K562 (cell line): Measurements from ENCODE around the gene RGS17. TPM values are rescaled to one million over a fixed set of nuclear protein-coding genes. Genes with fewer than 3 reads are reported as not detected.

Experiments
- ATAC-seq: fragments of 200-7000 bp; cut with Tn5 transposase; 3 replicates; pipeline ENCODE4 v1.9.1; 2020; ENCODE audit warnings: moderate library complexity
- BruUV-seq: library from RNA; stranded (reverse); fragments of 400-500 nt; replicated peaks from 2 replicates; lab custom pipeline; 2021; lab: Mats Ljungman, UMichigan
- CTCF ChIA-PET: fragments of 300-600 bp; formaldehyde crosslinking; extraction: SDS; loops from one replicate; lab custom pipeline; 2021; ENCODE audit warnings: low intra/inter-chr PET ratio; lab: Yijun Ruan, JAX
- POLR2A ChIA-PET: fragments of 300-600, 350-650 bp; sonication (Branson Sonifier 250); formaldehyde crosslinking; extraction: SDS; loops from one replicate; lab custom pipeline; 2021; ENCODE audit warnings: antibody characterized with exemption, inconsistent platforms; lab: Yijun Ruan, JAX
- DNase-seq, 4 experiments: peaks; one replicate each; pipeline versions ENCODE4 v3.0.0 to v3.0.0-alpha.2; 2011 to 2018; ENCODE audit warnings: low spot score in 3 of 4, mixed read lengths in 3 of 4; ENCODE audit errors: extremely low read depth in 1 of 4
- FAIRE-seq: peaks from 2 replicates; lab custom pipeline; 2011; peaks lifted over from hg19 to GRCh38; lab: Jason Lieb, UNC
- H2AFZ ChIP-seq: 2 replicates; pipeline ENCODE4 v1.6.0; 2011; ENCODE audit warnings: low read depth, low read length, control low read depth, inconsistent platforms
- H3K27ac ChIP-seq: fragments of 200-600 bp; 3 replicates; pipeline ENCODE4 v1.8.0; 2011; ENCODE audit warnings: low read depth, mild to moderate bottlenecking, control low read depth, inconsistent platforms, low read length, moderate library complexity, mixed read lengths; ENCODE audit errors: extremely low read depth
- H3K27me3 ChIP-seq, 2 experiments: fragments of 300-600 bp in 1 of 2; 2 replicates in 1 of 2; 3 replicates in 1 of 2; pipeline versions ENCODE4 v1.6.0 to v1.8.0; 2011; ENCODE audit warnings: inconsistent platforms in 2 of 2, low read length in 2 of 2, mild to moderate bottlenecking in 1 of 2, mixed read lengths in 1 of 2, moderate library complexity in 1 of 2; ENCODE audit not compliant: control insufficient read depth in 2 of 2, insufficient read depth in 2 of 2
- H3K36me3 ChIP-seq: fragments of 300-600 bp; 3 replicates; pipeline ENCODE4 v1.8.0; 2011; ENCODE audit warnings: mild to moderate bottlenecking, low read length, inconsistent platforms; ENCODE audit not compliant: control insufficient read depth, insufficient read depth
- H3K4me1 ChIP-seq, 2 experiments: fragments of 200-600 bp in 1 of 2; replicated peaks in 1 of 2; 2 replicates in 1 of 2; 3 replicates in 1 of 2; pipeline versions ENCODE4 v1.5.1 to v1.8.0; 2011; ENCODE audit warnings: inconsistent platforms in 2 of 2, low read length in 2 of 2, mild to moderate bottlenecking in 1 of 2, mixed read lengths in 1 of 2, moderate library complexity in 1 of 2; ENCODE audit not compliant: control insufficient read depth in 2 of 2, insufficient read depth in 2 of 2
- H3K4me2 ChIP-seq: 2 replicates; pipeline ENCODE4 v1.6.1; 2011; ENCODE audit warnings: low read length, control low read depth, inconsistent platforms, mixed read lengths; ENCODE audit not compliant: insufficient read depth
- H3K4me3 ChIP-seq: fragments of 200-600 bp; sonication (generic), shearing (Covaris generic); 2 replicates; pipeline ENCODE4 v1.5.1; 2016; ENCODE audit warnings: control low read depth, inconsistent platforms
- H3K79me2 ChIP-seq: fragments of 200-600 bp; 3 replicates; pipeline ENCODE4 v1.8.0; 2011; ENCODE audit warnings: low read length, inconsistent platforms; ENCODE audit not compliant: control insufficient read depth, insufficient read depth
- H3K9ac ChIP-seq, 2 experiments: 2 replicates each; pipeline versions ENCODE4 v1.6.0 to v1.6.1; 2011; ENCODE audit warnings: low read depth in 2 of 2, low read length in 2 of 2, control low read depth in 1 of 2, inconsistent platforms in 1 of 2, mild to moderate bottlenecking in 1 of 2, mixed read lengths in 1 of 2; ENCODE audit not compliant: insufficient read depth in 1 of 2
- H3K9me1 ChIP-seq: one replicate; pipeline ENCODE4 v1.6.0; 2011; ENCODE audit warnings: inconsistent platforms, mild to moderate bottlenecking, low read length, moderate library complexity; ENCODE audit not compliant: control insufficient read depth, insufficient read depth
- H3K9me3 ChIP-seq: replicated peaks from 2 replicates; pipeline ENCODE4 v1.5.1; 2011; ENCODE audit warnings: low read depth, low read length, inconsistent platforms; ENCODE audit not compliant: control insufficient read depth, insufficient read depth
- H4K20me1 ChIP-seq: replicated peaks from 2 replicates; pipeline ENCODE4 v1.6.1; 2011; ENCODE audit warnings: low read length, inconsistent platforms, mixed read lengths; ENCODE audit not compliant: control insufficient read depth, insufficient read depth
- CEBPB ChIP-seq: fragments of 450-650 bp; IDR thresholded peaks from 2 replicates; pipeline ENCODE4 v1.6.1; 2016; ENCODE audit warnings: missing genetic modification characterization, missing compliant biosample characterization
- CEBPG ChIP-seq, 3 experiments: fragments of 200-800 bp in 1 of 3; sonication (Bioruptor generic) in 1 of 3; sonication (generic) in 1 of 3; formaldehyde crosslinking in 1 of 3; IDR thresholded peaks in 2 of 3; conservative IDR thresholded peaks in 1 of 3; 2 replicates each; pipeline versions ENCODE4 v1.6.1 to v1.8.0; 2016 to 2022; ENCODE audit warnings: missing compliant biosample characterization in 2 of 3, missing genetic modification characterization in 2 of 3, mild to moderate bottlenecking in 1 of 3, missing genetic modification reagents in 1 of 3
- GTF2F1 ChIP-seq: IDR thresholded peaks from 2 replicates; pipeline ENCODE4 v1.6.1; 2011; ENCODE audit warnings: low read depth, low read length, improper control_type of control experiment
- HNRNPH1 ChIP-seq: fragments of 200-400 bp; formaldehyde crosslinking; optimal IDR thresholded peaks from 2 replicates; pipeline ENCODE3; 2017; ENCODE audit warnings: low read depth, mild to moderate bottlenecking, low read length, moderate library complexity
- JUND ChIP-seq, 2 experiments: IDR thresholded peaks; 2 replicates in 1 of 2; 3 replicates in 1 of 2; pipeline ENCODE4 v1.6.1; 2011; ENCODE audit warnings: borderline replicate concordance in 2 of 2, low read depth in 2 of 2, low read length in 2 of 2, improper control_type of control experiment in 1 of 2, missing biosample characterization in 1 of 2, missing genetic modification characterization in 1 of 2, missing genetic modification reagents in 1 of 2
- NFRKB ChIP-seq: fragments of 450-650 bp; IDR thresholded peaks from 2 replicates; pipeline ENCODE4 v1.6.1; 2016; ENCODE audit warnings: low read depth
- SREBF1 ChIP-seq: fragments of 150-350 bp; IDR thresholded peaks from 2 replicates; pipeline ENCODE4 v1.6.1; 2014; ENCODE audit warnings: antibody characterized with exemption, low read depth, low read length, borderline replicate concordance
- ZNF224 ChIP-seq: sonication (generic); formaldehyde crosslinking; IDR thresholded peaks from 2 replicates; pipeline ENCODE4 v1.8.0; 2022; ENCODE audit warnings: mild to moderate bottlenecking, missing genetic modification reagents
- ZNF77 ChIP-seq: fragments of 250-450 bp; sonication (Bioruptor Pico); IDR thresholded peaks from 2 replicates; pipeline ENCODE4 v1.5.0; 2020
- ZNF778 ChIP-seq: fragments of 450-650 bp; formaldehyde crosslinking; IDR thresholded peaks from 2 replicates; pipeline ENCODE4 v1.4.0; 2020; ENCODE audit warnings: mild to moderate bottlenecking, moderate library complexity
- WGBS: fragments of 100-300 bp; shearing (Covaris generic); methylation state at CpG from one replicate; pipeline ENCODE4 v1.1.6; 2016; ENCODE audit warnings: low coverage, mixed read lengths; ENCODE audit not compliant: insufficient coverage; ENCODE audit errors: missing lambda C conversion rate; 5-methylcytosine and 5-hydroxymethylcytosine counted together
- in situ Hi-C: fragments of 300-500 bp; cut with MboI; formaldehyde crosslinking; loops from 4 replicates; pipeline ENCODE4 v1.15.0; 2018; ENCODE audit warnings: inconsistent platforms, mixed read lengths
- intact Hi-C: fragments of 100-400 bp; cut with micrococcal nuclease; formaldehyde crosslinking; loops from 2 replicates; pipeline ENCODE4 v1.14.2; 2022
- polyA plus RNA-seq, 8 experiments: library from polyadenylated mRNA; depleted of rRNA in 4 of 8; stranded (reverse) in 5 of 8; unstranded in 3 of 8; fragments of >200 nt; fragmentation: Nextera tagmentation in 2 of 8; fragmentation: Illumina TruSeq in 1 of 8; extraction: Ambion mirVana in 2 of 8; extraction: Trizol in 1 of 8; gene quantifications; 2 replicates each; pipeline versions ENCODE4 v1.2.1 to v1.2.3, GENCODE V29; 2011 to 2014; ENCODE audit warnings: inconsistent platforms in 1 of 8, missing spikeins in 1 of 8
- total RNA-seq, 7 experiments: library from RNA; depleted of rRNA in 6 of 7; stranded (reverse); fragments of >200 nt in 6 of 7; fragmentation: Illumina TruSeq in 2 of 7; extraction: Trizol in 2 of 7; gene quantifications; 2 replicates each; pipeline versions ENCODE4 v1.2.1 to v1.2.3, GENCODE V29; 2011 to 2021; ENCODE audit warnings: low replicate concordance in 1 of 7
- TF ChIP-seq, protein P1 (sequence below), 3 experiments: IDR thresholded peaks in 2 of 3; conservative IDR thresholded peaks in 1 of 3; 2 replicates each; pipeline ENCODE4 v1.5.1; 2011 to 2012; ENCODE audit warnings: low read length in 3 of 3, mild to moderate bottlenecking in 3 of 3, control low read depth in 2 of 3, improper control_type of control experiment in 1 of 3, inconsistent platforms in 1 of 3, low read depth in 1 of 3, mixed read lengths in 1 of 3, moderate library complexity in 1 of 3; ENCODE audit not compliant: insufficient read depth in 2 of 3

The RGS17 gene
- total and polyA plus RNA-seq, 9 of the 15 experiments (the other 6 are each of a cell fraction or from before 2014, with no cell fraction given): 0.01 to 0.14 (median 0.08) TPM; not detected in 6

DNA sequence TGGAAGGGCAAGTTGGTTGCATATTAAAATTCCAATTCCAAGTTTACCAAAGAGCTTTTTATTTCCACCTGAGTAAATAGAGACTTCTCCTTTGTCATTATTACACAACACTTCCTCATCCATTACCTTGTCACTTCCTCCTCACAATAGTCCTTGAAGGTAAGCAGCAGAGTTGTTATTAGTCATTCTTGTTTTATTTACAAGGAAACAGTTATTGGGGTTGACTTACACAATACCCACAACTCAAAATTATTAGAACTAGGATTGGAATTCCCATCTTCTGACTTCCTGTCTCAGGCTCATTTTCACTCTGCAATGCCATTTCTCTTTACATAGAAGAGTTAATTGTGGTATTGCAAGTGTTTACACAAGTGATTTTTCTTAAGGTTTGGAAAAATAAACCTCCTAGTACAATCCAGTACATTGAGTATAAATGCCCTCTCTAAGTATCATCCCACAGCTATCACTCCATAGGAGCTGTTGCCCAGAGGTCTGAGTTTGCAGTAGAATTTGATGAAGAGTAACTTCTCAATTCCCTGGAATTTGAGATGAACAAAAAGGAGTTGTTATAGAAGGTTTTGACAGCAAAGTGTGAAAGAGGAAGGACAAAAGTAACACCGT, 99.6 kb downstream of the RGS17 start:
- CTCF ChIA-PET: no interaction called here
- Histone ChIP-seq H3K9me1 (no peaks in the 10 kb centered on the region), H3K9me3 (no peaks in the 10 kb centered on the region), H4K20me1 (no peaks in the 10 kb centered on the region), H3K27me3 (no peaks in the 10 kb centered on the region; a peak in 1 of 5 replicates), H3K4me1 (no peaks in the 10 kb centered on the region), H3K4me3 (no peak overlapping the region), H3K4me2 (no peak overlapping the region), H3K79me2 (no peaks in the 10 kb centered on the region), H3K36me3 (no peaks in the 10 kb centered on the region), H2AFZ (no peak overlapping the region), H3K9ac (no peak overlapping the region), H3K27ac (no peak overlapping the region)
- ATAC-seq (no peak), DNase-seq (no peak), FAIRE-seq (no peak)
- no TSS peak for BruUV-seq
- in situ Hi-C loops (no loop called here), intact Hi-C loops (loop anchor here (5.0 kb wide), 3 partner anchors 481 to 1246 kb away; no protein-coding TSS in a partner anchor)
- 0% methylated on average over 1 of the region's 1 CpG for WGBS
- POLR2A ChIA-PET: no interaction called here
- TF ChIP-seq GTF2F1 (no peak), CEBPG (CRISPR knock-in tag; IDR thresholded peaks at IDR 0.05) (no peak), CEBPG (tag; conservative IDR thresholded peaks at IDR 0.05 in 1 of 2, IDR thresholded peaks at IDR 0.05 in 1 of 2) (peak in 1 of 2 experiments; percentile 48; a peak in 2 of 4 replicates), CEBPB (tag) (peak; percentile 55; the same call in 1 of the 2 replicates)

DNA sequence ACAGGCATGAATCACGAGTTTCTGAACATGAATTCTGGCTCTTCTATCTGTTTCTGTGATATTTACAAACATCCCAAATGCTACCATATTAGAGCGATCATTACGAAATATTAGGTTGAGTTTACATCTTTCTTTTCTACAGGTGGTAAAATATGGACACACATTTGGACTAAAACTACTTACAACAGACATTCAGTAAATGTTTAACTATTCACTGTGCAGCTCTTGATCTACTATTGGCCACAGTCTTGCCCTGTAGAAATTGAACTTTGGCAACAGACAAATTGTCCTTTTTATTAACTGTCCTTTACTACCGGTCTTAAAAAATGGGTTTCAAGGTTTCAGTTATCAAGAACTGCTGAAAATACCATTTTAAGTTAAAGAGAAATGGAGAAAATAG, 102.1 kb downstream of the RGS17 start:
- intact Hi-C loops: loop anchor here (5.0 to 10.0 kb wide), 2 partner anchors 477 to 1346 kb away; no protein-coding TSS in a partner anchor
- in situ Hi-C loops: no loop called here
- no peak for DNase-seq

More for the DNA sequence above, 102.1 kb downstream of the RGS17 start:
- Histone ChIP-seq H3K79me2 (no peaks in the 10 kb centered on the region), H4K20me1 (no peaks in the 10 kb centered on the region), H3K9me3 (no peaks in the 10 kb centered on the region), H3K27ac (no peak overlapping the region), H3K9me1 (no peaks in the 10 kb centered on the region), H3K9ac (no peak overlapping the region), H3K27me3 (no peaks in the 10 kb centered on the region; a peak in 1 of 5 replicates), H3K4me1 (no peaks in the 10 kb centered on the region), H3K36me3 (no peaks in the 10 kb centered on the region), H3K4me3 (no peak overlapping the region), H2AFZ (no peak overlapping the region), H3K4me2 (no peak overlapping the region)
- ChIA-PET POLR2A (no interaction called here), CTCF (no interaction called here)
- no peak for TF ChIP-seq JUND (IDR thresholded peaks at IDR 0.05; ENCODE audit: borderline replicate concordance, low read depth, low read length)
- TF ChIP-seq JUND (tag; IDR thresholded peaks at IDR 0.05; ENCODE audit: borderline replicate concordance, low read depth, low read length): no peak
- TF ChIP-seq ZNF224: no peak
- no peak for TF ChIP-seq ZNF77 (CRISPR knock-in tag)
- TF ChIP-seq ZNF778 (CRISPR knock-in tag): no peak
- no peak for TF ChIP-seq HNRNPH1
- TF ChIP-seq, protein P1, sequence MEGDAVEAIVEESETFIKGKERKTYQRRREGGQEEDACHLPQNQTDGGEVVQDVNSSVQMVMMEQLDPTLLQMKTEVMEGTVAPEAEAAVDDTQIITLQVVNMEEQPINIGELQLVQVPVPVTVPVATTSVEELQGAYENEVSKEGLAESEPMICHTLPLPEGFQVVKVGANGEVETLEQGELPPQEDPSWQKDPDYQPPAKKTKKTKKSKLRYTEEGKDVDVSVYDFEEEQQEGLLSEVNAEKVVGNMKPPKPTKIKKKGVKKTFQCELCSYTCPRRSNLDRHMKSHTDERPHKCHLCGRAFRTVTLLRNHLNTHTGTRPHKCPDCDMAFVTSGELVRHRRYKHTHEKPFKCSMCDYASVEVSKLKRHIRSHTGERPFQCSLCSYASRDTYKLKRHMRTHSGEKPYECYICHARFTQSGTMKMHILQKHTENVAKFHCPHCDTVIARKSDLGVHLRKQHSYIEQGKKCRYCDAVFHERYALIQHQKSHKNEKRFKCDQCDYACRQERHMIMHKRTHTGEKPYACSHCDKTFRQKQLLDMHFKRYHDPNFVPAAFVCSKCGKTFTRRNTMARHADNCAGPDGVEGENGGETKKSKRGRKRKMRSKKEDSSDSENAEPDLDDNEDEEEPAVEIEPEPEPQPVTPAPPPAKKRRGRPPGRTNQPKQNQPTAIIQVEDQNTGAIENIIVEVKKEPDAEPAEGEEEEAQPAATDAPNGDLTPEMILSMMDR (IDR thresholded peaks at IDR 0.05 in 2 of 3, conservative IDR thresholded peaks at IDR 0.05 in 1 of 3; ENCODE audit: insufficient read depth in 2 of 3, low read depth in 1 of 3, low read length in 3 of 3): no peak
- TF ChIP-seq SREBF1: no peak
- no peak for TF ChIP-seq NFRKB
- no peak for ATAC-seq
- FAIRE-seq: no peak
- 2% methylated on average over 4 of the region's 4 CpGs for WGBS
- BruUV-seq: no TSS peak
